NCI-H146 (cell line): ENCODE measurements around the gene CCNT2.
"Not testable (repeated sequence)": the region's sequence is repeated elsewhere in the genome, so short reads cannot be mapped to it uniquely, and the experiment has no call there.

ENCODE experiments used
- DNase-seq: peaks from one replicate; lab custom pipeline; 2025; lab: John Stamatoyannopoulos, UW

CCNT2 gene

DNA sequence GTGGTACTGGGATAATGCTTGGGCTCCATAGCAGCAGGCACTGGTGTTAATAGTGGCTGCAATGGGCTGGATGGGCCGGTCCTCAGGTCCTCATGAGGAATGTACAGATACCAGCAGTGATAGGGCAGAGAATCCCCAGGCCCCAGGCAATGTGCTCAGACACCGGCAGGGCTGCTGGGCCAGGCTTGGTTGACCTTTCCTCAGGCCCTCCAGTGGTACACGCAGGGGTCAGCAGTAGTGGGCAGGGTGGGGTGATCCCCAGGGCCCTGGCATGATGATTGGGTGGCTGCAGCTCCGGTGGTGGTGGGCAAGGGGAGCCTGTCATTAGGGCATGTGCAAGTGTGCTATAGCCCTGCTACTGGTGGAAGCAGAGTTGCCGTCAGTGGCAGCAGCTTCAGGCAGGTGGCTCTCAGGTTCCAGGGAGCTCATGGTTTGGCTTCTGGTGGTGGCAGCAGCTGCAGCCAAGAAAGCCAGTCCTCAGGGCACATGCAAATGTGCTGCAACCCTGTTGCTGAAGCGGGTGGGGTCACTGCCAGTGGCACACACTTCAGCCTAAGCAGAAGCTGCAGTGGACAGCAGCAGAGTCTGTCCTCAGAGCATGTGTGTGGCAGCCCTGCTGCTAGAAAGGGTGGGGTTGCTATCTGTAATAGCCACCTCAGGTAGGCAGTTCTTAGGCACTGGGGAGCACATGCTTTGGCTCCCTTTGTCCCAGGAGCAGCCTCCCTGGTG, 56.8 kb downstream of the CCNT2 start:
- DNase-seq = peak; percentile 40

DNA sequence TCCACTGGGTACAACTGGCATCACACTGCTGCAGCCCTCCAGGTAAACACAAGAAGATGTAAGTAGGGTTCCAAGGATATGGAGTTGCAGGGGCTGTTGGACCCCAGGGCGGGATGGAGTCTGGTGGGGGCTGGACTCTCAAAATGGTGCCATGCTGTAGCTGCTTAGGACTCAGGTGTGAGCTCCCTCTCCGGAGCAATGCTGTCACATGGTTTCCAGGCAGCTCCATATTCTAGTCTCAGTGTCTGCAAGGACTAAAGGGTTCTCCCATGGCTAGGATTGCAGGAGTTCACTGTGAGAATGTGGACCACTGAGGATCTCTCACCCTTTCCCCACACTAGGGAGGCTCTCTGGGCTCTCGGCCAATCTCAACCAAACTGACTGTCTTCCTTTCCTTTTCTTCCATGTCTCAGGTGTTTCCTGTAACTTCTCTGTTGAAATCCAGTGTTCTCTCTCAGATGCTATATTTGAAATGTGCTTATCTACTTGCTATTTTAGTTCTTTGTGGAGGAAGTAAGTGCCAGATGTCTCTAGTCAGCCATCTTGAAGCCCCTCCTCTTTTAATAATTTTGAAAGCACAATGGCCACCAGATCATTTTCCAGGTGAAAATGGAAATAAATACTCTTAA, 57.6 kb downstream of the CCNT2 start:
- DNase-seq = no peak

DNA sequence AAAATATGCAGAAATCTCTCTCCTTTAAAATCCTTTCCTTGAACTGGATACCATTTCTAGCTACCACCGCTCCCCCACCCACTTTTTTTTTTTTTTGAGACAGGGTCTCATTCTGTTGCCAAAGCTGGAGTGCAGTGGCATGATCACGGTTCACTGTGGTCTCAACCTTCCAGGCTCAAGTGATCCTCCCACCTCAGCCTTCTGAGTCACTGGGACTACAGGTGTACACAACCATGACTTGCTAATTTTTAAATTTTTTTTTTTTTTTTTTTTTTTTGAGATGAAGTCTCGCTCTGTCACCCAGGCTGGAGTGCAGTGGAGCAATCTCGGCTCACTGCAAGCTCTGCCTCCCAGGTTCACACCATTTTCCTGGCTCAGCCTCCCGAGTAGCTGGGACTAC, 58.5 kb downstream of the CCNT2 start:
- not testable (repeated sequence) for DNase-seq

DNA sequence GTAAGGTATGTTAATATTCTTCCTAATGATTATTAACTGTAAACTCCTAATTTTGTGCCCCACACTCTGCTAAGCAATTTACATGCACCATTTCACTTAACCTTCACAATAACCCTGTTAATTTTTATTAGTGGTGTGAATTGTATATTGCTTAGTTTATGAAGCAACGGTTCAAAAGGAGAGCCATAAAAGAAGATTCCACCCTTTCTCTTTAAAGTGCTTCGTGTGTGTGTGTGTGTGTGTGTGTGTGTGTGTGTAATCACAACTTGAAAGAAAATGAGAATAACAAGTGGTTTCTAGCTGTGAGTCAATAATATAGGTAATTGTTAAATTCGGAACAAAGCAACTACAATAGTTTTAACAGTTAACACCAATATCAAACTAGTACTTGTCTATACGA, 60.6 kb downstream of the CCNT2 start:
- no peak for DNase-seq

DNA sequence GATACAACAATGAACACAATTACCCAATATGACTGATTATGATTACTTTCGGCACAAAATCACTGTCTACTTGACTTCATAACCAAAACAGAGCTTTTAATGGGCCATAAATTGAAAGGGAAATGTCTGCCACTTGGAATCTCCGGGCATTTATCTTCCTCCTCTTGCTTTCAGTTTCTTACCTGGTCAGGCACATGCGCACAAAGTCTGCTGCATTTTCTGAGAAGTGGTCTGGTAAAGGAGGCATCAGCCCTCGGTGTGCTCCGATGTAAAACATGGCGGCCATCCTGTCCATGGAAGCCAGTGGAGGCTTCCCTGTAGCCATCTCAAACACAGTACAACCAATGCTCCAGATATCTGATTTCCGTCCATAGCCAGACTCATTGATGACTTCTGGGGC, 62.0 kb downstream of the CCNT2 start:
- DNase-seq = no peak

DNA sequence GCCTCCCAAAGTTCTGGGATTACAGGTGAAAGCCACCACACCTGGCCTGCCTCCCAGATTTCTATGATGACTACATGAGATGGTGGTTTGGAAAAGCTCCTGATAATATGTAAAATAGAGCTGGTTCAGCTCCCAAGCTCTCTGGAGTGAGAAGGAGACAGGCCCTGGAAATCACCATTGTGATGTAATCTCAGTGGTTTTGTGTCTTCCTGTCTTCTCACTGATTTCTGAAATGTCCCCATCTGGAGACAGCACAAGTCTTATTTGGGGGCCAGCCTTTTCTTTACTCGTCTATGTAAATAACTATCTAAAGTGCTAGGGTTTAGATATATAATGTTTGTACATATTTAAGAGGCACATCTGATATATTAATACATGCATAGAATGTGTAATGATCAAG, 64.0 kb downstream of the CCNT2 start:
- DNase-seq = no peak

DNA sequence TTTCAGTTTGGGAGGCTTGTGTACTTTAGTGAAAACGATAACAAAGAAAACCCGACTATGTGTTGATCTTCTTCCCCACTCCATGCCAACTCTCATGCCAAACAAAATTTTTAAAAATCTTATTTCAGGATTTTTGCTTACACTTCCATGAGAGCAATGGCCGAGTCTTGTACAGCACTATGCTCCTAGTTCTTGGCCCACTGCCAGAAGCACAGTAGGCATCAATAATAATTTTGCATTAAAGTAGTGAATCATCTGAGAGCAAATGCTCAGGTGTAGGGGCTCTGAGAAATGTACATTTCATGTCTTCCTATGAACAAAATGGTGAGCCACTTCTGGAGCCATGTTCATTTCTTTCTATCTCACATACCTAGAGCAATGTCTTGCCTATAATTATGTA, 66.4 kb downstream of the CCNT2 start:
- peak; percentile 16 for DNase-seq

DNA sequence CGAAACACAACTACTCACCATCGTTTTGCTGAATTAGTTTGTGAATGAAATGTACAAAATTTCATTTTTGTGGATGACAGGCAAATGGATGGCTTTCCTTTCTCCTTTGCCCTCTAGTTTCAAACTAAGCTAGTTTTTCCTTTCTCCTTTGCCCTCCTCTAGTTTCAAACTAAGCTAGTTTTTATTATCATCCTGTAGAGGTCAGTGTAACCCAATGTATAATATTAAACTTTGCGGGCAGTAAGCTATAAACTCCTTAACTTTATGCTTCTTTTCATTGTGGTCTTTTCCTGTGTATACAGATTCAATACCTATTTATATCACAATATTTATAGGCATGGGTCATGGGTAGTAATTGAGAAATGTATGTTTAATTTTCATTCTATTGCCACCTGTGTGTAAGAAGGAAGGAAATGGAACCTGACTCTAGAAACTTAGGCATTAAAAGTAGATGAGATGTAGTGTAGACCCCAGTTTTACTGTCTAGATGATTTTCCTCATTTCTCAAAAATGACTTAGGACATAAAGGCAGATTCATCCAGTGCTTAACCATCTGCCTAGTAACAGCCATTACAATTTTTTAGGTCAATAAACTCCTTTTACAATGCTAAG, 70.5 kb downstream of the CCNT2 start:
- peak; percentile 22 for DNase-seq

DNA sequence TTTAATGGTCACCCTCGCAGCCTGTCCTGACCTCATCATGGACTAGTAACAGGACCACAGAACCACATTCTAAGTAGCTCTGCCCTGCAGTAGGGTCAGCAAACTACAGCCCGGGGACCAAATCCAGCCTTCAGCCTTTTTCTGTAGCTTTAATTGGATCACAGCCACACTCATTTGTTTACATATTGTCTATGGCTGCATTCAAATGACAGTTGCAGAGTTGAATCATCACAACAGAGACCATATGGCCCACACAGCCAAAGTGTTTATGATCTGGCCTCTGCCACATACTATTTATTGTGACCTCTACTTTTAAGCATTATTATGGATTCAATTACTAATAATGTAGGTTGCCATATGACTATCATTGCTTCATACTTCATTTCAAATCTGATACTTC, 80.9 kb downstream of the CCNT2 start:
- no peak for DNase-seq

DNA sequence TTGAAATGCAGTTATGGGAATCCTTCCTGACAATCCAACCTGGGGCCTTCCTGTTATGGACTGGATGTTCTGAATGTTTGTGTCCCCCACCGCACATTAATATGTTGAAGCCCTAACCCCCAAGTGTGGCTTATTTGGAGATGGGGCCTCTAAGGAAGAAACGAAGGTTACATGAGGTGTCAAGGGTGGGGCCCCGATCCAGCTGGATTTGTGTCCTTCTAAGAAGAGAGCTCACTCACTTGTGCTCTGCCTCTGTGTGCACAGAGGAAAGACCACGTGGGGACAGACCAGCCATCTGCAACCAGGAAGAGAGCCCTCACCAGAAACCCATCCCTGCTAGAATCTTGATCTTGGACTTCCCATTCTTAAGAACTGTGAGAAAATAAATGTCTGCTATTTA, 84.2 kb downstream of the CCNT2 start:
- DNase-seq = no peak

DNA sequence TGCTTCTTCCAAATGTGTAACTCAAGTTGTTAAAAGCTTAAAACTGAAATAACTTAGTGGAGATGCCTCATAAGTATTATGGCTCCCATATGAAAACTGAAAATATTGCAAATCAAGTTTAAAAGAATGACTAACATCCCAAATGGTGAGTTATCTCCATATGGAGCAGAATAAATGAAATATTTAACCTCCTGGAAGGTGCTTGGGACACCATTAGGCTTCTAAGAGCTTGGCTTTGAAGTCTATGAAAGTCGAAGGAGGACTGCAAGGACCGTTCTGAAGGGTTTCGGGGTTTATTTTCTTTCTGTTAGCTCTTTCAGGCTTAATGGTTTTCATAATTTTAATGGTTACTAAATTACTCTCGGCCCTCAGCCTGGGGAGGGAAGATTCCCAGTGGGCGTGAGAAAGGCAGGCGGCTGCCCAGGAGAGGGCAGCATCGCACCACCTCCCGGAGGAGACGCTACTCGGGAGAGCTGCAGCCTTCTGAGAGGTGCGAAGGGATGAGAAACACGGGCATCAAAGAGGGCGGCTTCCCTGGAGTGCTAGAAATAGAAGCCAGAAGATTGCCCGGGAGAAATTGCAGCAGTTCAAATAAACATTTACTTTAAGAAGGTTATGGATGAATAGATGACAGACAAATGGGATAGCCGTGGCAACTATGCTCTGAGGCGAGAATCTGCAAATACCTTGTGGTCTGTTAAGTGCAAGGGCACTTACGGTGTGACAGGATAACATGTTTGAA, 85.6 kb downstream of the CCNT2 start:
- DNase-seq = peak; percentile 80

DNA sequence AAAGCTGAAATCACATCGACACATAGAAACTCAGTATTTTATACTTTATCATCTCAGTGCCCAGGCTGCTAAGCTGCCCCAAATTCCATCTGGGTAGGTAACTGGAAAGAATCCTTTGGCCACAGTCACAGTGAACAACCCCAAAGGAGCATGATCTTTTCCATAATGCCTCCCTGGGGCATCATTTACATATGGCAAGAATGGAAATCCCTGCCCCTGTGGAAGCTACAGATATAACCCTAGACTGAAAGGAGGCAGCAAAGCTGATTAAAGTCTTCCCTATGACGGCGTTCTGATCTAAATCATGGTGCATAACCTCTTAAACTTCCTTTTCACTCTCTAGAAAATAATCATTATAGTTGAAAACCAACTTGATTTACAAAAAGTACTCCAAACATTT, 87.1 kb downstream of the CCNT2 start:
- DNase-seq = no peak
